Right lobe of liver (tissue), 6 donors: ENCODE measurements around the gene SIGMAR1. TPM values are rescaled to one million over a fixed set of nuclear protein-coding genes. Genes with fewer than 3 reads are reported as not detected.

Source experiments
- ATAC-seq, 4 donors: fragments of 200-7000 bp; cut with Tn5 transposase; one replicate each; pipeline ENCODE4 v1.9.1; 2020; ENCODE audit warnings: mild to moderate bottlenecking in 4 of 4, moderate library complexity in 4 of 4
- DNase-seq, 3 donors: peaks; one replicate each; pipeline ENCODE4 v3.0.0-alpha.2; 2020
- H3K27ac ChIP-seq, 3 donors: fragments of 200-600 bp; one replicate each; pipeline ENCODE4 v1.8.0; 2022
- H3K27me3 ChIP-seq, 2 donors: fragments of 200-600 bp; one replicate each; pipeline ENCODE4 v1.8.0; 2022
- H3K36me3 ChIP-seq, 4 donors: fragments of 200-600 bp; sonication (generic) in 1 of 4; one replicate each; pipeline versions ENCODE4 v1.5.1 to v1.8.0; 2017 to 2022; ENCODE audit warnings: control low read depth in 1 of 4
- H3K4me1 ChIP-seq, 4 donors: fragments of 200-600 bp; sonication (generic) in 1 of 4; one replicate each; pipeline versions ENCODE4 v1.5.1 to v1.8.0; 2017 to 2022; ENCODE audit warnings: control low read depth in 1 of 4
- H3K4me3 ChIP-seq, 3 donors: fragments of 200-600 bp; one replicate each; pipeline ENCODE4 v1.8.0; 2022
- H3K9me3 ChIP-seq, 4 donors: fragments of 200-600 bp; sonication (generic) in 1 of 4; one replicate each; pipeline versions ENCODE4 v1.5.1 to v1.8.0; 2017 to 2022; ENCODE audit warnings: control low read depth in 1 of 4
- CTCF ChIP-seq, 4 donors: fragments of 200-600 bp in 3 of 4; fragments of 450-650 bp in 1 of 4; IDR thresholded peaks; one replicate each; pipeline versions ENCODE4 v1.5.1 to v1.8.0; 2016 to 2022; ENCODE audit warnings: antibody characterized with exemption in 4 of 4, mild to moderate bottlenecking in 2 of 4
- POLR2A ChIP-seq: fragments of 450-650 bp; IDR thresholded peaks from one replicate; pipeline ENCODE4 v1.6.1; 2017; ENCODE audit warnings: antibody characterized with exemption, mild to moderate bottlenecking
- WGBS: methylation state at CpG from one replicate; pipeline ENCODE4 v1.1.6; 2018; ENCODE audit warnings: low coverage, low lambda C conversion rate; ENCODE audit not compliant: insufficient coverage; ENCODE audit errors: missing lambda C conversion rate; 5-methylcytosine and 5-hydroxymethylcytosine counted together
- intact Hi-C, 2 donors: fragments of 100-400 bp; cut with DNase I; formaldehyde crosslinking; loops; one replicate each; pipeline versions ENCODE4 v1.11.2 to v1.14.1; 2022
- total RNA-seq, 6 experiments: library from RNA; depleted of rRNA in 2 of 6; stranded (reverse); fragments of >200 nt in 2 of 6; fragmentation: NEBNext Ultra II Directional in 3 of 6; extraction: Animal tissue kit (Norgen Biotek cat#: 25700) in 3 of 6; gene quantifications; one replicate each; pipeline versions ENCODE4 v1.1.0 to v1.2.4, GENCODE V29; 2016 to 2023
- donor health status: DM: no; HTN: yes; CAD: no.
- donor health status: DM: no; HTN: no; CAD: no.
- donor health status: DM: no; HTN: no; CAD: no.
- donor health status: DM: no; HTN: yes; CAD: no.
- donor health status: DM: no; HTN: yes; CAD: no.

SIGMAR1 gene
- total RNA-seq, 6 experiments from 2014 or later = 69.3 to 237 (median 123) TPM

GRCh38 chr9:34603610-34604231 lies 33.9 kb downstream of the SIGMAR1 start:
- DNase-seq (peak; percentile 76 to 85 (median 79)), ATAC-seq (peak; percentile 81 to 87 (median 84))
- H3K36me3 ChIP-seq = no peaks in the 10 kb centered on the region
- no peaks in the 10 kb centered on the region for H3K9me3 ChIP-seq
- H3K4me1 ChIP-seq = peaks cover 0 to 9% (median 0%) of the 10 kb centered on the region in 4 donors
- TF ChIP-seq CTCF (IDR thresholded peaks at IDR 0.05) (peak; percentile 91 to 96 (median 94)), POLR2A (no peak)
- H3K27me3 ChIP-seq = no peaks in the 10 kb centered on the region
- WGBS = 19% methylated on average over 2 of the region's 4 CpGs
- H3K27ac ChIP-seq = no peak overlapping the region
- intact Hi-C loops = no loop called here
- H3K4me3 ChIP-seq = no peak overlapping the region

GRCh38 chr9:34601937-34602573 lies 35.5 kb downstream of the SIGMAR1 start:
- DNase-seq (no peak), ATAC-seq (no peak)
- H3K9me3 ChIP-seq = no peaks in the 10 kb centered on the region
- intact Hi-C loops = no loop called here
- no peak overlapping the region for H3K4me3 ChIP-seq
- 78% methylated on average over 5 of the region's 6 CpGs for WGBS
- peaks cover 0 to 5% (median 0%) of the 10 kb centered on the region in 4 donors for H3K4me1 ChIP-seq
- no peaks in the 10 kb centered on the region for H3K36me3 ChIP-seq
- no peak overlapping the region for H3K27ac ChIP-seq
- no peaks in the 10 kb centered on the region for H3K27me3 ChIP-seq
- no peak for TF ChIP-seq POLR2A
- no peak for TF ChIP-seq CTCF (IDR thresholded peaks at IDR 0.05)

- Histone ChIP-seq H3K27me3 (no peaks in the 10 kb centered on the region), H3K36me3 (no peaks in the 10 kb centered on the region), H3K9me3 (no peaks in the 10 kb centered on the region), H3K4me3 (no peak overlapping the region), H3K4me1 (no peaks in the 10 kb centered on the region), H3K27ac (no peak overlapping the region)
- TF ChIP-seq POLR2A = no peak
- intact Hi-C loops = no loop called here
- ATAC-seq (no peak), DNase-seq (no peak)
- no CpG with 5 or more reads among the region's 1 CpG for WGBS
Observed at GRCh38 chr9:34600908-34601307, 36.7 kb downstream of the SIGMAR1 start.

- WGBS = no CpG with 5 or more reads among the region's 1 CpG
- no peaks in the 10 kb centered on the region for H3K4me1 ChIP-seq
- H3K4me3 ChIP-seq = no peak overlapping the region
- no peak for TF ChIP-seq CTCF (IDR thresholded peaks at IDR 0.05)
- TF ChIP-seq POLR2A = no peak
- intact Hi-C loops = no loop called here
- H3K27me3 ChIP-seq = no peaks in the 10 kb centered on the region
- H3K27ac ChIP-seq = no peak overlapping the region
- no peaks in the 10 kb centered on the region for H3K36me3 ChIP-seq
- DNase-seq (no peak), ATAC-seq (no peak)
- H3K9me3 ChIP-seq = no peaks in the 10 kb centered on the region
Observed at GRCh38 chr9:34599546-34599945, 38.0 kb downstream of the SIGMAR1 start.

- no peak for DNase-seq
- intact Hi-C loops = no loop called here
- WGBS = 42% methylated on average over 9 of the region's 9 CpGs
Observed at GRCh38 chr9:34594177-34594576, 43.4 kb downstream of the SIGMAR1 start.

More at GRCh38 chr9:34594177-34594576, 43.4 kb downstream of the SIGMAR1 start:
- Histone ChIP-seq H3K27me3 (no peaks in the 10 kb centered on the region), H3K9me3 (no peaks in the 10 kb centered on the region), H3K27ac (peak overlapping the region in 2 of 3 donors; percentile 11 to 70), H3K4me3 (no peak overlapping the region), H3K4me1 (peaks cover 0 to 39% (median 13%) of the 10 kb centered on the region in 4 donors), H3K36me3 (no peaks in the 10 kb centered on the region)
- TF ChIP-seq CTCF (IDR thresholded peaks at IDR 0.05) = no peak
- TF ChIP-seq POLR2A = no peak
- ATAC-seq = no peak
